Transverse colon (tissue), 4 donors: ENCODE measurements around the gene NTNG1. TPM values are rescaled to one million over a fixed set of nuclear protein-coding genes. Genes with fewer than 3 reads are reported as not detected.

ENCODE experiments used
- DNase-seq: peaks from one replicate; pipeline ENCODE4 v3.0.0-alpha.2; 2019
- H3K27ac ChIP-seq, 4 donors: fragments of 200-600 bp; sonication (generic); 2 replicates each; pipeline ENCODE4 v1.5.1; 2016 to 2018; ENCODE audit warnings: inconsistent platforms in 4 of 4
- H3K27me3 ChIP-seq: fragments of 200-600 bp; sonication (generic); 2 replicates; pipeline ENCODE4 v1.5.1; 2017; ENCODE audit warnings: inconsistent platforms
- H3K36me3 ChIP-seq, 4 donors: fragments of 200-600 bp; sonication (generic); 2 replicates each; pipeline ENCODE4 v1.5.1; 2017 to 2019; ENCODE audit warnings: inconsistent platforms in 4 of 4
- H3K4me1 ChIP-seq, 4 donors: fragments of 200-600 bp; sonication (generic); 2 replicates each; pipeline ENCODE4 v1.5.1; 2017 to 2020; ENCODE audit warnings: inconsistent platforms in 4 of 4
- H3K4me3 ChIP-seq, 4 donors: fragments of 200-600 bp; sonication (generic); 1 replicate in 1 of 4; 2 replicates in 3 of 4; pipeline versions ENCODE4 v1.5.1 to v1.6.1; 2017 to 2019; ENCODE audit warnings: inconsistent platforms in 4 of 4
- H3K9me3 ChIP-seq, 2 donors: fragments of 200-600 bp; sonication (generic); 2 replicates each; pipeline ENCODE4 v1.5.1; 2017 to 2019; ENCODE audit warnings: inconsistent platforms in 2 of 2
- CTCF ChIP-seq, 5 experiments: fragments of 200-600 bp in 3 of 5; fragments of 450-650 bp in 2 of 5; sonication (generic) in 3 of 5; IDR thresholded peaks; 1 replicate in 2 of 5; 2 replicates in 3 of 5; pipeline ENCODE4 v1.5.1; 2016 to 2017; ENCODE audit warnings: antibody characterized with exemption in 5 of 5, inconsistent platforms in 3 of 5, mild to moderate bottlenecking in 2 of 5, moderate library complexity in 1 of 5
- EP300 ChIP-seq: sonication (generic); formaldehyde crosslinking; IDR thresholded peaks from one replicate; pipeline ENCODE4 v1.6.1; 2017; ENCODE audit warnings: antibody characterized with exemption, low read depth
- POLR2A ChIP-seq: fragments of 450-650 bp; IDR thresholded peaks from one replicate; pipeline ENCODE4 v1.6.1; 2016; ENCODE audit warnings: antibody characterized with exemption, mild to moderate bottlenecking, moderate library complexity
- POLR2AphosphoS5 ChIP-seq, 3 donors: sonication (generic); formaldehyde crosslinking; IDR thresholded peaks; one replicate each; pipeline ENCODE4 v1.6.1; 2016; ENCODE audit warnings: antibody characterized with exemption in 3 of 3
- WGBS, 2 donors: methylation state at CpG; one replicate each; pipeline ENCODE4 v1.1.5; 2018; ENCODE audit warnings: low coverage in 1 of 2; 5-methylcytosine and 5-hydroxymethylcytosine counted together
- in situ Hi-C, 4 donors: fragments of 200-750 bp; cut with MboI; loops; one replicate each; pipeline versions ENCODE4 v1.15.0 to v1.15.1; 2017; ENCODE audit warnings: low sequenced_read_pairs in 3 of 4, low pct_ligation_motif_present in 1 of 4, low pct_unique_long_range_greater_than_20kb in 1 of 4
- intact Hi-C: fragments of 100-400 bp; cut with DNase I; formaldehyde crosslinking; loops from one replicate; pipeline ENCODE4 v1.15.1; 2023; ENCODE audit warnings: low total_unique reads
- total RNA-seq, 4 donors: library from RNA; depleted of rRNA; stranded (reverse); fragments of >200 nt; gene quantifications; one replicate each; pipeline ENCODE4 v1.1.0, GENCODE V29; 2016

The NTNG1 gene
- total RNA-seq, 4 donors from 2014 or later: 1.8 to 6.4 (median 3.5) TPM; not detected in 1

- intact Hi-C loops: no loop called here
- Histone ChIP-seq H3K27ac (no peak overlapping the region), H3K36me3 (no peaks in the 10 kb centered on the region), H3K4me3 (no peak overlapping the region), H3K9me3 (no peaks in the 10 kb centered on the region), H3K4me1 (no peaks in the 10 kb centered on the region), H3K27me3 (no peaks in the 10 kb centered on the region)
- DNase-seq: no peak
- WGBS, 2 donors: 43 to 80% methylated on average over 1 to 3 of the region's 3 CpGs
- in situ Hi-C loops: no loop called here
- no peak for TF ChIP-seq CTCF (IDR thresholded peaks at IDR 0.05)
- TF ChIP-seq POLR2AphosphoS5 (IDR thresholded peaks at IDR 0.05): no peak
- no peak for TF ChIP-seq POLR2A
- TF ChIP-seq EP300: no peak
Observed at GRCh38 chr1:107169615-107170014, 28.8 kb downstream of the NTNG1 start.

- H3K36me3 ChIP-seq: no peaks in the 10 kb centered on the region
- no peak for DNase-seq
- no peak overlapping the region for H3K27ac ChIP-seq
- 65 to 73% methylated on average over 4 to 5 of the region's 5 CpGs for WGBS, 2 donors
- H3K4me1 ChIP-seq: no peaks in the 10 kb centered on the region
- intact Hi-C loops (no loop called here), in situ Hi-C loops (no loop called here)
- H3K4me3 ChIP-seq: no peak overlapping the region
- no peaks in the 10 kb centered on the region for H3K27me3 ChIP-seq
- no peaks in the 10 kb centered on the region for H3K9me3 ChIP-seq
- TF ChIP-seq POLR2AphosphoS5 (IDR thresholded peaks at IDR 0.05): no peak
- TF ChIP-seq CTCF (IDR thresholded peaks at IDR 0.05): no peak
- no peak for TF ChIP-seq EP300
- no peak for TF ChIP-seq POLR2A
Observed at GRCh38 chr1:107171333-107171732, 30.5 kb downstream of the NTNG1 start.

GRCh38 chr1:107172450-107173170, 31.8 kb downstream of the NTNG1 start:
- Histone ChIP-seq H3K9me3 (no peaks in the 10 kb centered on the region), H3K27ac (no peak overlapping the region), H3K36me3 (no peaks in the 10 kb centered on the region), H3K4me1 (no peaks in the 10 kb centered on the region), H3K4me3 (no peak overlapping the region), H3K27me3 (no peaks in the 10 kb centered on the region)
- WGBS, 2 donors: 64 to 66% methylated on average over 4 to 5 of the region's 5 CpGs
- intact Hi-C loops: no loop called here
- in situ Hi-C loops: no loop called here
- no peak for DNase-seq
- TF ChIP-seq EP300 (no peak), POLR2AphosphoS5 (IDR thresholded peaks at IDR 0.05) (no peak), CTCF (IDR thresholded peaks at IDR 0.05) (no peak), POLR2A (no peak)

GRCh38 chr1:107175102-107175909, 34.5 kb downstream of the NTNG1 start:
- H3K27me3 ChIP-seq: no peaks in the 10 kb centered on the region
- in situ Hi-C loops (no loop called here), intact Hi-C loops (no loop called here)
- TF ChIP-seq EP300 (no peak), POLR2A (no peak), CTCF (IDR thresholded peaks at IDR 0.05) (no peak), POLR2AphosphoS5 (IDR thresholded peaks at IDR 0.05) (no peak)
- H3K4me1 ChIP-seq: no peaks in the 10 kb centered on the region
- no peaks in the 10 kb centered on the region for H3K9me3 ChIP-seq
- no peak overlapping the region for H3K27ac ChIP-seq
- no peak overlapping the region for H3K4me3 ChIP-seq
- no peaks in the 10 kb centered on the region for H3K36me3 ChIP-seq
- no peak for DNase-seq
- WGBS, 2 donors: 35 to 65% methylated on average over 1 of the region's 1 CpG
